SU-DHL-6 (cell line): Measurements from ENCODE around the gene TMEM30B.

ENCODE experiments used
- H2AFZ ChIP-seq: fragments of 200-600 bp; sonication (generic); 2 replicates; pipeline ENCODE4 v1.6.1; 2014; ENCODE audit warnings: low read depth, mild to moderate bottlenecking, moderate library complexity, mixed read lengths, antibody characterized with exemption, low read length; ENCODE audit not compliant: severe bottlenecking
- H3F3A ChIP-seq: fragments of 200-600 bp; shearing (Covaris generic); 2 replicates; pipeline ENCODE4 v1.6.0; 2016; ENCODE audit warnings: antibody characterized with exemption, mild to moderate bottlenecking; ENCODE audit not compliant: insufficient read depth
- H3K27ac ChIP-seq: fragments of 200-600 bp; sonication (generic); 2 replicates; pipeline ENCODE4 v1.5.1; 2016; ENCODE audit warnings: low read depth, mild to moderate bottlenecking, low read length, moderate library complexity, mixed read lengths
- H3K27me3 ChIP-seq: fragments of 200-600 bp; sonication (generic), shearing (Covaris generic); 2 replicates; pipeline ENCODE4 v1.6.0; 2014; ENCODE audit warnings: mild to moderate bottlenecking, low read length
- H3K36me3 ChIP-seq: fragments of 200-600 bp; sonication (generic); 2 replicates; pipeline ENCODE4 v1.6.1; 2014; ENCODE audit warnings: mild to moderate bottlenecking, low read length, mixed read lengths
- H3K4me2 ChIP-seq: fragments of 300-600, 200-600 bp; shearing (Covaris generic), sonication (generic); 2 replicates; pipeline ENCODE4 v1.6.0; 2014; ENCODE audit warnings: low read length, low read depth, mild to moderate bottlenecking; ENCODE audit not compliant: poor library complexity, severe bottlenecking
- H3K4me3 ChIP-seq: fragments of 200-600 bp; sonication (generic); 2 replicates; pipeline ENCODE4 v1.5.1; 2014; ENCODE audit warnings: antibody characterized with exemption, low read length, mild to moderate bottlenecking, mixed read lengths; ENCODE audit not compliant: insufficient read depth, poor library complexity, severe bottlenecking
- H3K79me2 ChIP-seq: fragments of 200-600 bp; sonication (generic); 2 replicates; pipeline ENCODE4 v1.6.1; 2014; ENCODE audit warnings: mild to moderate bottlenecking, low read length, moderate library complexity; ENCODE audit not compliant: insufficient read depth
- H3K9ac ChIP-seq: fragments of 200-600 bp; sonication (generic); 2 replicates; pipeline ENCODE4 v1.7.0; 2014; ENCODE audit warnings: mild to moderate bottlenecking, low read length
- H3K9me2 ChIP-seq: fragments of 200-600 bp; sonication (generic); replicated peaks from 2 replicates; pipeline ENCODE4 v1.6.1; 2014; ENCODE audit warnings: low read length; ENCODE audit not compliant: insufficient read depth
- H3K9me3 ChIP-seq: fragments of 200-600 bp; sonication (generic); 2 replicates; pipeline ENCODE4 v1.6.1; 2014; ENCODE audit warnings: low read length, mixed read lengths; ENCODE audit not compliant: insufficient read depth
- H4K20me1 ChIP-seq: fragments of 200-600 bp; sonication (generic); 2 replicates; pipeline ENCODE4 v1.6.1; 2014; ENCODE audit warnings: low read depth, mild to moderate bottlenecking, antibody characterized with exemption, low read length, moderate library complexity, mixed read lengths
- CTCF ChIP-seq: fragments of 200-600 bp; sonication (generic); IDR thresholded peaks from one replicate; pipeline ENCODE4 v1.5.1; 2017; ENCODE audit warnings: antibody characterized with exemption, mild to moderate bottlenecking, low read length, moderate library complexity; ENCODE audit not compliant: insufficient read depth, poor library complexity, severe bottlenecking
- EZH2phosphoT487 ChIP-seq: fragments of 200-600 bp; sonication (generic), shearing (Covaris generic); conservative IDR thresholded peaks from 2 replicates; pipeline ENCODE4 v1.6.1; 2018; ENCODE audit warnings: mild to moderate bottlenecking, antibody characterized with exemption, low read length, moderate library complexity, mixed read lengths

TMEM30B gene

GRCh38 chr14:61250063-61250462, 31.1 kb downstream of the TMEM30B start:
- Histone ChIP-seq H3K36me3 (no peaks in the 10 kb centered on the region), H4K20me1 (no peaks in the 10 kb centered on the region), H3K9ac (no peak overlapping the region), H3K9me2 (no peaks in the 10 kb centered on the region), H2AFZ (no peak overlapping the region), H3K27me3 (no peaks in the 10 kb centered on the region), H3K9me3 (no peaks in the 10 kb centered on the region), H3K4me3 (no peak overlapping the region), H3K79me2 (no peaks in the 10 kb centered on the region), H3K4me2 (no peak overlapping the region), H3K27ac (no peak overlapping the region), H3F3A (no peaks in the 10 kb centered on the region)
- no peak for TF ChIP-seq CTCF
- no peak for TF ChIP-seq EZH2phosphoT487

GRCh38 chr14:61247935-61248334, 33.2 kb downstream of the TMEM30B start:
- Histone ChIP-seq H3K9ac (no peak overlapping the region), H3K27me3 (no peaks in the 10 kb centered on the region), H4K20me1 (no peaks in the 10 kb centered on the region), H2AFZ (no peak overlapping the region), H3K27ac (no peak overlapping the region), H3F3A (no peaks in the 10 kb centered on the region), H3K9me3 (no peaks in the 10 kb centered on the region), H3K36me3 (no peaks in the 10 kb centered on the region), H3K79me2 (no peaks in the 10 kb centered on the region), H3K4me3 (no peak overlapping the region), H3K4me2 (no peak overlapping the region), H3K9me2 (no peaks in the 10 kb centered on the region)
- TF ChIP-seq CTCF (no peak), EZH2phosphoT487 (no peak)

GRCh38 chr14:61246721-61247120, 34.4 kb downstream of the TMEM30B start:
- Histone ChIP-seq H3K9me3 (no peaks in the 10 kb centered on the region), H3K79me2 (no peaks in the 10 kb centered on the region), H3K4me3 (no peak overlapping the region), H3K27ac (no peak overlapping the region), H3K4me2 (no peak overlapping the region), H3K9me2 (no peaks in the 10 kb centered on the region), H3K27me3 (no peaks in the 10 kb centered on the region), H2AFZ (no peak overlapping the region), H3K36me3 (no peaks in the 10 kb centered on the region), H3F3A (no peaks in the 10 kb centered on the region), H4K20me1 (no peaks in the 10 kb centered on the region), H3K9ac (no peak overlapping the region)
- TF ChIP-seq CTCF (no peak), EZH2phosphoT487 (no peak)

- Histone ChIP-seq H2AFZ (no peak overlapping the region), H4K20me1 (no peaks in the 10 kb centered on the region), H3K9me3 (peaks cover 9% of the 10 kb centered on the region; the same call in 1 of the 2 replicates), H3K36me3 (no peaks in the 10 kb centered on the region), H3K9ac (no peak overlapping the region), H3K4me3 (no peak overlapping the region), H3K4me2 (no peak overlapping the region), H3K27me3 (no peaks in the 10 kb centered on the region), H3K9me2 (no peaks in the 10 kb centered on the region), H3K27ac (no peak overlapping the region), H3F3A (no peaks in the 10 kb centered on the region), H3K79me2 (no peaks in the 10 kb centered on the region)
- TF ChIP-seq CTCF, result no peak
- no peak for TF ChIP-seq EZH2phosphoT487
Observed at GRCh38 chr14:61244009-61244408, 37.1 kb downstream of the TMEM30B start.
